NOMO-1 treated with DMSO at 0.1 percent for 48 hours (cell line): ENCODE results near the gene ZNF669.

Source experiments
- DNase-seq: peaks from one replicate; lab custom pipeline; 2025; ENCODE audit not compliant: unreplicated experiment; lab: John Stamatoyannopoulos, UW

Gene ZNF669

DNA sequence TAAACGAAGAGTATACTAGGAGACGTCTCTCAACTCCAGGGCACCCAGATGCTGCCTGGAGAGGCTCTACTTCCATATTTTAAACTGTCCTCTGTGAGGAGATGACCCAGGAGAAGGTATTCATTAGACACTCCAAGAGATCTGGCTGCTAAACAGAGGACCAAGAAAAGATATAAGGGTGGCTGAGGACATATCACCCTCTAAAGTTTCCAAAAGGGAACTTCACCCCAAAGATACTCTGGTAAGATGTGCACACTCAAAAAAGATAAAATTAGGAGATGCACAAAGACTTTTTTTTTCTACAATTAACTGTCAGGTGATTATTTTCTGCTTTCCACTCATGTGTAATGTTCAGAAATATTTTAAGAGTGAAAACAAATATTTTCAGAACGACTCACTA lies 26.9 kb downstream of the ZNF669 start:
- DNase-seq = no peak

- no peak for DNase-seq
Measured at GRCh38 chr1:247070645-247071044, 33.5 kb downstream of the ZNF669 start.

DNA sequence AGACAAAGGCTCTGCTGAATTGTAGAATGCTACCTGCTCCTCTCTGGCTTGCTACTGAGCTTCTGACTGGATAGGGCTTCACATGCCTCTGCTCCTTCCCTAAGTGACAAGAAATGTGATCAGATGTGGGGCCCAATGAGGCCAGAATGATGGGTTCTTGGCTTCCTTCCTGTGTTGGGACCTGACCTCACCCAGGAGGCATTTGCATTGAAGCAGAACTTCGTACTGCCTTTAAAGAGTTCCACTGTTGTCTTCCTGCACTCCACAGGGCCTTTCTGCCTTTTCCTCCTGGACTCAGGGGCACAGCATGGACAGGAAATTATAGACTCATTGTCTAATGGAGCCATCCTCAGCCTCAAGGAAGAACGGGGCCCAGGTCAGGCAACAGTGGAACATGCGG lies 39.9 kb downstream of the ZNF669 start:
- DNase-seq = no peak

DNA sequence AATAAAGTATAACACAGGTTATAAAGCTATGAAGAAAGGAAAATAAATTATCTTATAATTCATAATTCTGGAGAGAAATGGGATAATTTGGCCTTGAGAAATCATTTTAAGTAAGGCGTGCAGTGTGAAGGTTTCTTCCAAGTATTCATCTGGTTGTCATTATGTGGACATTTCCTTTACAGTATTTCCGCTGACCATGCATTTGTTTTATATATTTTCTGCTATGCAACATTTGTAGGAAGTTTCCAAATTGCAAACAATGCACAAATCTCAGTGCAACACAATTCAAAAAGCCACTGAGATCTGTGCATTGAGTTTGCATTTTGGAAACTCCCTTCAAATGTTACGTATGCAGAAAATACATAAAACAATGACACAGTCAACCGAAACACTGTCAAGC lies 43.4 kb downstream of the ZNF669 start:
- DNase-seq = no peak

DNA sequence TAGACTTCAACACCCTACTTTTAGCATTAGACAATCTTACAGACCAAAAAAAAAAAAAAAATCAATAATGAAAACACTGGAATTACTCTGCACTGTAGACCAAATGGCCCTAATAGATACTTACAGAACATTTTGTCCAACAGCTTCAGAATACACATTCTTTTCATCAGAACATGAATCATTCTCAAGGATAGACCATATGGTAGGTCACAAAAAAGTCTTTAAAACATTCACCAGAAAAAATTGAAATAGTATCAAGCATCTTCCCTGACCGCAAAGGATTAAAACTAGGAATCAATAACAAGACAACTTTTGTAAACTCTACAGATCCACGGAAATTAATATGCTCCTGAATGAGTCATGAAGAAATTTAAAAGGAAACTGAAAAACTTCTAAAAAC lies 48.1 kb downstream of the ZNF669 start:
- no peak for DNase-seq

DNA sequence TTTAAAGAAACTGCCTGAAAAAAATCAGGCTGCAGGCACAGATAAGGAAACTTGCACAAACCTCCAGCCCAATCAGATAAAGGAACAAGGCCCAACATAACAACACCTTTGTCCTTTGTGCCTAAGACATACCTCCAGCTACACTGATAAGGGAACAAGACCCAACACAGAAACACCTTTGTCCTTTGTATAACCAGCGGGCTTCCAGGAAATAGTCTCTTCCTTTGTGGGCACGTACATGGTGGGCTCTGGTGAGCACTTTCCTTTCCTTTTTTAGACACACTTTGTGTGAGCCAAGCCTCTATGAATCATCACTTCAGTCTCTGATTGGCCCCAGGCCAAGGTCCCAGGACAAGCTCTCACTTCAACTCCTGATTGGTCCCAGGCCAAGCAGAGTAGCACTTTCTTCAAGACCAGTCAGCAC lies 49.2 kb downstream of the ZNF669 start:
- DNase-seq = no peak
